ENCODE measurements around the gene NECAB3.
A peak's percentile ranks its signal among the peaks of the same experiment; 100 is the strongest.

The NECAB3 gene

GRCh38 chr20:33663161-33664084 lies 10.8 kb downstream of the NECAB3 start:
- peak; percentile 91 for DNase-seq

- DNase-seq: no peak
These were observed 12.1 kb downstream of the NECAB3 start, which contains the start of gene C20orf144 for GRCh38 chr20:33662172-33662571. TSS of gene C20orf144 (plus strand) at chr20:33662327. CDS start at chr20:33662346, 19 bp downstream.

GRCh38 chr20:33660685-33661058 lies 13.6 kb downstream of the NECAB3 start:
- DNase-seq: no peak

GRCh38 chr20:33660035-33660684 lies 14.1 kb downstream of the NECAB3 start:
- DNase-seq: no peak

DNA sequence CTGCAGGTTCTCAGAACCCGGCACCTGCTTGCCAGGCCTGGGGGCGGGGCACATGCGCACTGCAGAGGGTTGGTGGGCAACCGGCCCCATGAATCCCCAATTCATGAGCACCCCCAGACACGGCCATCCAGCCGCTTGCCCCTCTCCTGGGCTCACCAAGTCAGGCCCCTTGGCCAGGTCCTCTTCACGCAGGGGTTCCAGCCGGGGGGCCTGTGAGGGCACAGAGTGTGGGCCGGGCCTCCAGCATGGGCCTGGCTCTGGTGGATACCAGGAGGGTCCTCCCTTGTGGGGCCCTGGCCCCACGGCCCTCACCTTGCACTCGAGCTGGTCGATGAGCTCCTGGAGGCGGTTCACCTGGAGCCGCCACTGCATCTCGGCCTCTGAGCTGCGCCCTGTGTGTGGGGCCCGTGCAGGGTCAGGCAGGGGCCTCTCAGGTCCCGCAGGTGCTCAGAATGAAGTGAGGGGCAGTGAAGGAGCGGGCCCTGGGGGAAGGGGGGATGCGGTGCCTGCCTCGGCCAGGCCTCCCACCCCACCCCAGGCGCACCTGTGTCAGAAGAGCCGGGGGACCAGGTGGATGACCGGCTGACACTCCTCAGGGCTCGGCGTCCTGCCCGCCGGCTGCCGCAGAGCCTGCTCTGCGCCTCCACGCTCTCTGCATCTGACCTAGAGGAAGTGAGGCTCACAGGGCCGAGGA lies 14.7 kb downstream of the NECAB3 start:
- no peak for DNase-seq

- no peak for DNase-seq
These were observed 15.3 kb downstream of the NECAB3 start for GRCh38 chr20:33658929-33659328.

DNA sequence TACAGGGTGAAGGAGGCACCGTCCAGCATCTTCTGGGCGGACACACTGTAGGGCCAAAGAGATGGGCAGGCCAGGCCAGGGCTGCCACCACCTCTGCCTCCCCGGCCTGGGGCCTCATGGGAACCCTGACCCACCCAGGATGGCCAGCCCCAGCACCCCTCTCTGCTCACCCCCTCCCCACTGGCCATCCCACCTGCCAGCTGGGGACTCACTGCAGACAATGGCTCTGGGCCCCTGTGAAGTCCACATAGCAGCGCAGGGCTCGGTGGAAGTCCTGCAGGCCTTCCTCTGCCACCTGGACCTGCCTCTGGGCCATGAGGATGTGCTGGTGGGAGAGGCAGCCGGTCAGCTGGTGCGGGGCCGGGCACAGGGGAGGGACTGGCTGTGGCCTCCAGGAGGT lies 15.7 kb downstream of the NECAB3 start:
- no peak for DNase-seq

DNA sequence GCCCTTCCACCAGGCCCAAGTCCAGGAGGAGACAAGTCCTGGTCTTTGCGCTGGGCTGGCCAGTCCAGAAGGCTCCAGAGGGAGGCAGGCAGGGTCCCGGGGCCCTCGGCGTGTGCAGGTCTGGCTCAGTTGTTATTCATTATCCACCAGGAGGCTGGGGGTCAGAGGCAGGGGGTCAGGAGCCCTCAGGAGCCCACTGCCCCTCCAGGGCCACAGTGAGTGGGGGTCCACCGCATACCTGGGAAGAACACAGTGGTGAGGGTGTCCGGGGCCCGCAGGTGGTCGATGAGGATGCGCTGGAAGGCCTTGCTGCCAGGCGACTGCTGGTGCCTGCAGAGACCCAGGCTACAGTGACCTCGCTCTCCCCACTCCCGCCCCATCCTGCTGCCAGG lies 16.5 kb downstream of the NECAB3 start:
- DNase-seq: no peak

GRCh38 chr20:33656783-33657703 lies 17.2 kb downstream of the NECAB3 start:
- no peak for DNase-seq

- DNase-seq: no peak
These were observed 18.0 kb downstream of the NECAB3 start for GRCh38 chr20:33656010-33656782.

GRCh38 chr20:33655164-33655563 lies 19.1 kb downstream of the NECAB3 start:
- DNase-seq: no peak

DNA sequence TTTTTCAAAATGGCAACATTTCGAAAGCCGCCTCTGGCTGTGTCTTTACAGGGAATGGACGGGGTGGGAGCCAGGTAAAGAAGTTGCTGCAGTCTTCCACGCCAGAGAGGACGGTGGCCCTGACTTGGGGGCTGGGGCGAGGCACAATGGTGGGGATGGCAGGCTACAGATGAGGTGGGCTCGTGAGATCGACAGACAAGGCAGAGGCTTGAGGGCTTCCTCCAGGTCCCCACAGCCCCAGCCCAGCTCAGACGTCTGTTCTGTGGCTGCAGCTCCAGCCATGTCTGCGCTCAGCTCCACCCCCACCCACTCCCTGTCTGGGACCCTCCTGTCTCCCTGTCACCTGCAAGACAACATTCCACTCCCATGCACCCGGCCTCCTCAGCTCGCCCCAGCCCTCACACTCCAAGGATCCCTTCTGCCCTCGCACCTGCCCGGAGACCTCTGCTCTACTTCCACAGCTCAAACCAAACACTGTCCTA lies 19.5 kb downstream of the NECAB3 start:
- no peak for DNase-seq

DNA sequence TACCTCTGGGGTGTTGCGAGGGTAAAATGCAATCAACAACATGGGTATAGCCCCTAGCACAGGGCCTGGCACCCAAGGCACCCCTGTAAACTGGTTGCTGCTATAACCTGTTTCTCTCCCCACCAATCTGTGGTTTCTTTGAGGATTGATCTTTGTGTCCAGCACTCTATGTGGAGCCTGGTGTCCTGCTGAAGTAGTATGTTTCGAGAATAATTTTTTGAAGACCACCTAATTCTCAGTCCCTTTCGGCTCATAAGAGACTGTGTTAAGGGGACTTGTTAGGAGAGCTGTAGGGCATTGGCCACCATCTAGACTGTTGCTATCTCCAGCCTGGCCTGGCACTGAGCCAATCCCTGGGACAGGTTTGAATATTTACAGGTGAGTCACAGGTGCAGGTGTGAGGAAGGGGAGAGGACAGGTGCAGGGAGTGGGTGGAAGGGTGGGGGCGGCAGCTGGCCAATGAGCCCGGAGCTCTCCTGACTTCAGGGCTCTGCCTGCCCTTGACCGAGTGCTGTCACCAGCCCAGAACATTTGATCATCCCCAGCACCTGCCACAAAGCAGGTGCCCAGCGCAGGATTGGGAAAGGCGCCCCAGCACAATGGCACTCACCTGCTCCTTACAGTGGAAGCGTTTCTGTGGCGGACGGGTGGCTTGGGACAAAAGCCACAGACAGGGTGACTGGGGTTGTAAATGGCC lies 20.2 kb downstream of the NECAB3 start:
- no peak for DNase-seq

GRCh38 chr20:33653218-33653899 lies 20.9 kb downstream of the NECAB3 start:
- peak; percentile 56 for DNase-seq

DNA sequence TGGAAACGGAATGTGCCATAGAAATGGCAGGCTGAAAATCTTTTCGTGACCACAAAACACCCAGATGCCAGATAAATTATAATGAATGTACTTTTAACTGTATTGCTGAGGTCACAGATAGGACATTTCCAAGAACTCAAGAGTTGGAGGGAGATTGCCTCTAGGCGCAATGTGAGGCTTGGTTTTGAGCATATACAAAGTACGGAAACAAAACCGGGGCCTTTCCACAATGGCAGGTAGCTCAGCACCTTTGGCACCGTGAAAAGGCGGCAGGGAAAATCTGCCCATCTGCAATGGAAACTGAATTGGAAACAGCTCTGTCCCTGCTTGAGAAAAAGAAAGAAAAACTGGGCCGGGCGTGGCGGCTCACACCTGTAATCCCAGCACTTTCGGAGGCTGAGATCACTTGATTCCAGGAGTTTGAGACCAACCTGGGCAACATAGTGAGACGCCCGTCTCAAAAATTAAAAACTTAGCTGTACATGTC lies 22.6 kb downstream of the NECAB3 start:
- no peak for DNase-seq

DNA sequence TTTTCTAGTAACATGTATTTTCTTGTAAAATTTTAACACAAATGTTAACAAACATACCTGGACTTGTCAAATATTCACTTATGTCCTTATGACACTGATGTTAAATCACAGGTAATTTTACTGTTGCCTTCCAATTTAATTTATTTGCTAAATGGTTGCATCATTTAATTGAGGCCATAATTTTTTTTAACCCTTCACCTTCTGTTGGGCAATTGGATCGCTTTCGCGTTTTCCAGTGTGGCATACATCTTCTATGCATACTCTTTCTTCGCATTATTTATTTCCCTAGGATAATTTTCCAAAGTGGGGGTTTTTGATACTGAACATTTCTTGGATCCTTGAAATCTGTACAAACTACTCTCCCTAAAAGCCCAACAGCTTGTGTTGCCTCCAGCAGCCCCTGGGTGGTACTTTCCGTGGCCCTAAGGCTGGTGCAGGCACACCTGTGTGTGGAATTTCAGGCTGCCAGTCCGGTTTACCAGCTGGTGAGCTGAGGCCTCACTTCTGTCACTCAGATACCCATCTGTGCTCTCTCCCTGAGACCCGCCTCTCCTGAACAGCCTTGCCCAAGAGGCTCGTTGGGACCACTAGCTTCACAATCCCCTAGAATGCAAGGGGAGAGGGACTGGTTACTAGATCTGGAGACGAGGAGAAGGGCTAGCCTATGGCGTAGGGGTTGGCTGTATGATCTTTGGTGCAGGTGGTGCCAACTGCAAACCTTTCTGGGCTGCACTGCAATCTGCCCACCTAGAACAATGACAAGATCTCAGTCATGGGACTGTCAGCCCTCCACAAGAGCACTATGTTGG lies 23.3 kb downstream of the NECAB3 start:
- no peak for DNase-seq

GRCh38 chr20:33650111-33650752 lies 24.0 kb downstream of the NECAB3 start:
- DNase-seq: no peak

GRCh38 chr20:33649201-33649681 lies 25.0 kb downstream of the NECAB3 start:
- no peak for DNase-seq

All from activated CD4-positive, alpha-beta T cell treated with anti-CD3 and anti-CD28 coated beads, Interleukin-2, Interleukin-6, amounts not matched to agents 100 ng/mL and 50 ng/mL, durations not matched to agents 16 hours and 8 hours (primary cell).